ENCODE measurements around the gene JUND.

- TF ChIP-seq ATF3 (IDR thresholded peaks at IDR 0.05), result no peak
- TF ChIP-seq, protein P1, sequence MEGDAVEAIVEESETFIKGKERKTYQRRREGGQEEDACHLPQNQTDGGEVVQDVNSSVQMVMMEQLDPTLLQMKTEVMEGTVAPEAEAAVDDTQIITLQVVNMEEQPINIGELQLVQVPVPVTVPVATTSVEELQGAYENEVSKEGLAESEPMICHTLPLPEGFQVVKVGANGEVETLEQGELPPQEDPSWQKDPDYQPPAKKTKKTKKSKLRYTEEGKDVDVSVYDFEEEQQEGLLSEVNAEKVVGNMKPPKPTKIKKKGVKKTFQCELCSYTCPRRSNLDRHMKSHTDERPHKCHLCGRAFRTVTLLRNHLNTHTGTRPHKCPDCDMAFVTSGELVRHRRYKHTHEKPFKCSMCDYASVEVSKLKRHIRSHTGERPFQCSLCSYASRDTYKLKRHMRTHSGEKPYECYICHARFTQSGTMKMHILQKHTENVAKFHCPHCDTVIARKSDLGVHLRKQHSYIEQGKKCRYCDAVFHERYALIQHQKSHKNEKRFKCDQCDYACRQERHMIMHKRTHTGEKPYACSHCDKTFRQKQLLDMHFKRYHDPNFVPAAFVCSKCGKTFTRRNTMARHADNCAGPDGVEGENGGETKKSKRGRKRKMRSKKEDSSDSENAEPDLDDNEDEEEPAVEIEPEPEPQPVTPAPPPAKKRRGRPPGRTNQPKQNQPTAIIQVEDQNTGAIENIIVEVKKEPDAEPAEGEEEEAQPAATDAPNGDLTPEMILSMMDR (IDR thresholded peaks at IDR 0.05; ENCODE audit: low read depth, low read length, missing input control), result no peak
- TF ChIP-seq, protein P2, sequence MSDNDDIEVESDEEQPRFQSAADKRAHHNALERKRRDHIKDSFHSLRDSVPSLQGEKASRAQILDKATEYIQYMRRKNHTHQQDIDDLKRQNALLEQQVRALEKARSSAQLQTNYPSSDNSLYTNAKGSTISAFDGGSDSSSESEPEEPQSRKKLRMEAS (IDR thresholded peaks at IDR 0.05), result no peak
- TF ChIP-seq JUND (IDR thresholded peaks at IDR 0.05), result no peak
- no peak for TF ChIP-seq SP1 (IDR thresholded peaks at IDR 0.05)
- no peak for TF ChIP-seq EGR1 (IDR thresholded peaks at IDR 0.05; ENCODE audit: low read depth in 2 of 2)
- TF ChIP-seq HNF4A (conservative IDR thresholded peaks at IDR 0.05), result no peak
- no peak for TF ChIP-seq GABPA (IDR thresholded peaks at IDR 0.05 in 1 of 2, conservative IDR thresholded peaks at IDR 0.05 in 1 of 2)
- no peak for TF ChIP-seq FOXA2 (IDR thresholded peaks at IDR 0.05)
- TF ChIP-seq, protein P3, sequence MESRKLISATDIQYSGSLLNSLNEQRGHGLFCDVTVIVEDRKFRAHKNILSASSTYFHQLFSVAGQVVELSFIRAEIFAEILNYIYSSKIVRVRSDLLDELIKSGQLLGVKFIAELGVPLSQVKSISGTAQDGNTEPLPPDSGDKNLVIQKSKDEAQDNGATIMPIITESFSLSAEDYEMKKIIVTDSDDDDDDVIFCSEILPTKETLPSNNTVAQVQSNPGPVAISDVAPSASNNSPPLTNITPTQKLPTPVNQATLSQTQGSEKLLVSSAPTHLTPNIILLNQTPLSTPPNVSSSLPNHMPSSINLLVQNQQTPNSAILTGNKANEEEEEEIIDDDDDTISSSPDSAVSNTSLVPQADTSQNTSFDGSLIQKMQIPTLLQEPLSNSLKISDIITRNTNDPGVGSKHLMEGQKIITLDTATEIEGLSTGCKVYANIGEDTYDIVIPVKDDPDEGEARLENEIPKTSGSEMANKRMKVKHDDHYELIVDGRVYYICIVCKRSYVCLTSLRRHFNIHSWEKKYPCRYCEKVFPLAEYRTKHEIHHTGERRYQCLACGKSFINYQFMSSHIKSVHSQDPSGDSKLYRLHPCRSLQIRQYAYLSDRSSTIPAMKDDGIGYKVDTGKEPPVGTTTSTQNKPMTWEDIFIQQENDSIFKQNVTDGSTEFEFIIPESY (IDR thresholded peaks at IDR 0.05), result no peak
- TF ChIP-seq YY1 (IDR thresholded peaks at IDR 0.05), result no peak
- no peak for TF ChIP-seq REST (IDR thresholded peaks at IDR 0.05)
- TF ChIP-seq RAD21 (IDR thresholded peaks at IDR 0.05), result no peak
Observed at GRCh38 chr19:18301718-18302111, 20.3 kb upstream of the JUND start.
